IMR-90 (cell line): Measurements from ENCODE around the gene BEX3. TPM values are rescaled to one million over a fixed set of nuclear protein-coding genes. Genes with fewer than 3 reads are reported as not detected.

Experiments
- ATAC-seq: fragments of 200-7000 bp; cut with Tn5 transposase; 2 replicates; pipeline ENCODE4 v1.9.1; 2020; ENCODE audit warnings: low read depth, mild to moderate bottlenecking, moderate library complexity
- BruUV-seq: library from RNA; stranded (reverse); fragments of 400-500 nt; replicated peaks from 2 replicates; lab custom pipeline; 2021; lab: Mats Ljungman, UMichigan
- CTCF ChIA-PET: fragments of 300-600 bp; formaldehyde crosslinking; extraction: SDS; loops from one replicate; lab custom pipeline; 2021; ENCODE audit warnings: antibody characterized with exemption; lab: Yijun Ruan, JAX
- POLR2A ChIA-PET: fragments of 300-600 bp; sonication (Branson Sonifier 250); formaldehyde crosslinking; loops from one replicate; lab custom pipeline; 2022; ENCODE audit warnings: antibody characterized with exemption; ENCODE audit not compliant: unreplicated experiment; lab: Charles Lee
- DNase-seq: peaks from one replicate; pipeline ENCODE4 v3.0.0; 2013
- H2AFZ ChIP-seq: replicated peaks from 2 replicates; pipeline ENCODE3; 2013; ENCODE audit warnings: low read length, mild to moderate bottlenecking; ENCODE audit not compliant: poor library complexity
- H2AK5ac ChIP-seq: 2 replicates; pipeline ENCODE4 v1.6.1; 2013; ENCODE audit warnings: low read depth, low read length, inconsistent platforms
- H2AK9ac ChIP-seq: replicated peaks from 2 replicates; pipeline ENCODE3; 2013; ENCODE audit warnings: mild to moderate bottlenecking, low read depth, low read length, moderate library complexity; ENCODE audit not compliant: poor library complexity
- H2BK120ac ChIP-seq: 2 replicates; pipeline ENCODE4 v1.6.1; 2013; ENCODE audit warnings: low read depth, low read length, inconsistent platforms
- H2BK15ac ChIP-seq: 3 replicates; pipeline ENCODE4 v1.6.1; 2013; ENCODE audit warnings: low read depth, low read length, inconsistent platforms
- H2BK20ac ChIP-seq: 2 replicates; pipeline ENCODE4 v1.6.1; 2013; ENCODE audit warnings: low read depth, mild to moderate bottlenecking, inconsistent platforms, low read length, moderate library complexity
- H2BK5ac ChIP-seq: 2 replicates; pipeline ENCODE4 v1.6.1; 2013; ENCODE audit warnings: mild to moderate bottlenecking, low read depth, low read length, inconsistent platforms; ENCODE audit not compliant: poor library complexity, severe bottlenecking
- H3K14ac ChIP-seq: replicated peaks from 2 replicates; pipeline ENCODE4 v1.6.1; 2013; ENCODE audit warnings: low read depth, low read length, inconsistent platforms
- H3K18ac ChIP-seq: 2 replicates; pipeline ENCODE4 v1.6.1; 2013; ENCODE audit warnings: low read depth, low read length, control low read depth
- H3K23ac ChIP-seq: 2 replicates; pipeline ENCODE4 v1.6.1; 2013; ENCODE audit warnings: low read depth, low read length, inconsistent platforms
- H3K27ac ChIP-seq: 2 replicates; pipeline ENCODE4 v1.5.1; 2013; ENCODE audit warnings: mild to moderate bottlenecking, control low read depth, low read length; ENCODE audit not compliant: insufficient read depth
- H3K27me3 ChIP-seq: 2 replicates; pipeline ENCODE4 v1.6.1; 2013; ENCODE audit warnings: low read length; ENCODE audit not compliant: control insufficient read depth, insufficient read depth
- H3K36me3 ChIP-seq: 2 replicates; pipeline ENCODE4 v1.6.1; 2013; ENCODE audit warnings: low read length, mixed read lengths; ENCODE audit not compliant: control insufficient read depth, insufficient read depth
- H3K4ac ChIP-seq: 2 replicates; pipeline ENCODE4 v1.6.1; 2013; ENCODE audit warnings: low read depth, low read length, inconsistent platforms
- H3K4me1 ChIP-seq: 2 replicates; pipeline ENCODE4 v1.6.1; 2013; ENCODE audit warnings: low read length, mixed read lengths; ENCODE audit not compliant: control insufficient read depth, insufficient read depth
- H3K4me2 ChIP-seq: 2 replicates; pipeline ENCODE4 v1.6.1; 2013; ENCODE audit warnings: low read depth, mild to moderate bottlenecking, control low read depth, low read length, moderate library complexity
- H3K4me3 ChIP-seq: 2 replicates; pipeline ENCODE4 v1.5.1; 2013; ENCODE audit warnings: low read depth, mild to moderate bottlenecking, control low read depth, low read length, moderate library complexity; ENCODE audit not compliant: insufficient read depth
- H3K56ac ChIP-seq: 2 replicates; pipeline ENCODE4 v1.6.1; 2013; ENCODE audit warnings: low read length, inconsistent platforms; ENCODE audit not compliant: insufficient read depth; ENCODE audit errors: extremely low read depth
- H3K79me1 ChIP-seq, 2 experiments: 2 replicates each; pipeline ENCODE4 v1.6.1; 2013; ENCODE audit warnings: low read length in 2 of 2, inconsistent platforms in 1 of 2, low read depth in 1 of 2
- H3K9ac ChIP-seq: 2 replicates; pipeline ENCODE4 v1.6.1; 2013; ENCODE audit warnings: low read depth, low read length, control low read depth
- H3K9me1 ChIP-seq: 2 replicates; pipeline ENCODE4 v1.6.1; 2013; ENCODE audit warnings: low read length, inconsistent platforms; ENCODE audit not compliant: insufficient read depth
- H3K9me3 ChIP-seq: 2 replicates; pipeline ENCODE4 v1.6.1; 2013; ENCODE audit warnings: low read length; ENCODE audit not compliant: control insufficient read depth, insufficient read depth
- H4K20me1 ChIP-seq: 2 replicates; pipeline ENCODE4 v1.6.1; 2013; ENCODE audit warnings: low read length, inconsistent platforms; ENCODE audit not compliant: insufficient read depth
- H4K5ac ChIP-seq: 2 replicates; pipeline ENCODE4 v1.6.1; 2013; ENCODE audit warnings: mild to moderate bottlenecking, low read depth, low read length, control low read depth
- H4K8ac ChIP-seq, 2 experiments: 2 replicates each; pipeline ENCODE4 v1.6.1; 2013; ENCODE audit warnings: low read depth in 2 of 2, low read length in 2 of 2, control low read depth in 1 of 2, inconsistent platforms in 1 of 2
- H4K91ac ChIP-seq: 2 replicates; pipeline ENCODE4 v1.6.1; 2013; ENCODE audit warnings: low read depth, low read length, inconsistent platforms; ENCODE audit not compliant: insufficient read depth
- BHLHE40 ChIP-seq: fragments of 150-350 bp; IDR thresholded peaks from 2 replicates; pipeline ENCODE4 v1.6.1; 2016; ENCODE audit warnings: mild to moderate bottlenecking, low read depth, low read length
- CEBPB ChIP-seq: IDR thresholded peaks from 2 replicates; pipeline ENCODE4 v1.6.1; 2012; ENCODE audit warnings: low read depth, low read length, improper control_type of control experiment
- CHD1 ChIP-seq: IDR thresholded peaks from 2 replicates; pipeline ENCODE4 v1.6.1; 2012; ENCODE audit warnings: low read depth, low read length, improper control_type of control experiment
- FOS ChIP-seq: fragments of 150-350 bp; IDR thresholded peaks from 2 replicates; pipeline ENCODE4 v1.6.1; 2016; ENCODE audit warnings: low read depth, low read length
- MAZ ChIP-seq: IDR thresholded peaks from 2 replicates; pipeline ENCODE4 v1.6.1; 2012; ENCODE audit warnings: low read depth, mild to moderate bottlenecking, low read length, improper control_type of control experiment, moderate library complexity, borderline replicate concordance
- MXI1 ChIP-seq: IDR thresholded peaks from 2 replicates; pipeline ENCODE4 v1.6.1; 2012; ENCODE audit warnings: low read depth, mild to moderate bottlenecking, low read length, moderate library complexity, borderline replicate concordance
- NFE2L2 ChIP-seq: fragments of 150-350 bp; IDR thresholded peaks from 2 replicates; pipeline ENCODE4 v1.6.1; 2016; ENCODE audit warnings: low read depth, mild to moderate bottlenecking, low read length
- POLR2A ChIP-seq: IDR thresholded peaks from 2 replicates; pipeline ENCODE4 v1.6.1; 2012; ENCODE audit warnings: mild to moderate bottlenecking, low read depth, low read length
- RAD21 ChIP-seq: IDR thresholded peaks from 2 replicates; pipeline ENCODE4 v1.6.1; 2012; ENCODE audit warnings: low read length, improper control_type of control experiment
- RCOR1 ChIP-seq: IDR thresholded peaks from 2 replicates; pipeline ENCODE4 v1.6.1; 2012; ENCODE audit warnings: mild to moderate bottlenecking, low read length, improper control_type of control experiment; ENCODE audit not compliant: insufficient replicate concordance
- SMC3 ChIP-seq: fragments of 150-350 bp; IDR thresholded peaks from 2 replicates; pipeline ENCODE4 v1.6.1; 2016; ENCODE audit warnings: low read depth, mild to moderate bottlenecking, antibody characterized with exemption, low read length, moderate library complexity
- USF2 ChIP-seq: fragments of 150-350 bp; IDR thresholded peaks from 2 replicates; pipeline ENCODE4 v1.6.1; 2017; ENCODE audit warnings: mild to moderate bottlenecking, antibody characterized with exemption, low read length, low read depth
- WGBS, 2 experiments: methylation state at CpG; one replicate each; pipeline versions ENCODE4 v1.1.5 to v1.1.7; 2013; ENCODE audit warnings: missing lambda C conversion rate in 2 of 2; ENCODE audit not compliant: insufficient read length in 1 of 2; ENCODE audit errors: extremely low coverage in 2 of 2; 5-methylcytosine and 5-hydroxymethylcytosine counted together
- dilution Hi-C: fragments of 300-500 bp; cut with HindIII; formaldehyde crosslinking; loops from one replicate; pipeline ENCODE4 v1.14.3; 2018; ENCODE audit warnings: low sequenced_read_pairs; ENCODE audit not compliant: unreplicated experiment
- in situ Hi-C: fragments of 300-500 bp; cut with MboI; formaldehyde crosslinking; loops from 3 replicates; pipeline ENCODE4 v1.14.3; 2019; ENCODE audit warnings: low sequenced_read_pairs, inconsistent platforms, mixed read lengths
- intact Hi-C: fragments of 100-400 bp; cut with micrococcal nuclease; formaldehyde crosslinking; loops from 2 replicates; pipeline ENCODE4 v1.10.0; 2022
- polyA plus RNA-seq, 3 experiments: library from polyadenylated mRNA; depleted of rRNA; stranded (reverse); fragments of >200 nt; gene quantifications; 2 replicates each; pipeline ENCODE4 v1.2.3, GENCODE V29; 2012; ENCODE audit warnings: low replicate concordance in 1 of 3
- total RNA-seq: library from RNA; depleted of rRNA; stranded (reverse); fragments of >200 nt; gene quantifications from 2 replicates; pipeline ENCODE4 v1.2.3, GENCODE V29; 2012
- TF ChIP-seq, protein P1 (sequence below): fragments of 150-350 bp; IDR thresholded peaks from 2 replicates; pipeline ENCODE4 v1.6.1; 2016; ENCODE audit warnings: low read depth, mild to moderate bottlenecking, low read length, moderate library complexity, borderline replicate concordance

The BEX3 gene
- total and polyA plus RNA-seq, 2 of the 4 experiments (the other 2 are of a cell fraction) = 114 to 409 TPM

DNA sequence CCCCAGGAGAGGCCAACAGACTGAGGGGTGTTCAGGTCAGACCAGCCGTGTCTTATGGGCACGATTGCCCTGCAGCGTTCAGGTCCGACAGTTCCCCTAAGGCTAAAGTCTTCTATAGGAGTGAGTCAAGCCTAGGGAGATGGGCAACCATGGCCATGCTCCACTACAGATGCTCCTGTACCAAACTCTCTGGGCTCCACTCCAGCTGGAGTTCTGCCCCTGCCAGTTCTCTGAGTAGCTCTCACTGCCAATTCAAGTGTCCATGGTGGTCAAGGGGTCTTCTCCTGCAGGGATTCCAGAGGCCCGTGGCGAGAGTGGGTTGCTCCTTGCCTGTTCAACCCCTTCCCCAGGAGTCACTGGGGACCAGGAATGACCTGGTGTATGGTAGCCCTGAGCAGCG is 38.2 kb downstream of the BEX3 start:
- Histone ChIP-seq H3K9ac (no peak overlapping the region), H2BK15ac (no peak overlapping the region), H2AK5ac (no peak overlapping the region; the same call in 1 of the 2 replicates), H2AK9ac (no peak overlapping the region), H4K8ac (peak overlapping the region in 1 of 2 experiments; percentile 30; a peak in 1 of 4 replicates), H2BK20ac (no peak overlapping the region), H3K27ac (no peak overlapping the region), H3K27me3 (no peaks in the 10 kb centered on the region), H3K56ac (no peak overlapping the region), H3K4me2 (no peak overlapping the region), H3K79me1 (peaks cover 0 to 3% of the 10 kb centered on the region in 2 experiments; a peak in 1 of 4 replicates), H4K20me1 (no peaks in the 10 kb centered on the region; the same call in 1 of the 2 replicates), H3K4me3 (no peak overlapping the region), H3K9me1 (no peaks in the 10 kb centered on the region), H3K9me3 (no peaks in the 10 kb centered on the region), H2BK5ac (peak overlapping the region; percentile 57), H2AFZ (peak overlapping the region; percentile 74), H3K14ac (0 out of 2 replicates have a peak overlapping the region, but pooled peaks have one; percentile 24), H3K4ac (no peak overlapping the region), H3K4me1 (peaks cover 4% of the 10 kb centered on the region), H3K23ac (no peak overlapping the region), H4K5ac (0 out of 2 replicates have a peak overlapping the region, but pooled peaks have one; percentile 54), H3K18ac (0 out of 2 replicates have a peak overlapping the region, but pooled peaks have one; percentile 24), H4K91ac (no peak overlapping the region), H3K36me3 (no peaks in the 10 kb centered on the region), H2BK120ac (0 out of 2 replicates have a peak overlapping the region, but pooled peaks have one; percentile 28)
- intact Hi-C loops (no loop called here), in situ Hi-C loops (no loop called here), dilution Hi-C loops (no loop called here)
- no TSS peak for BruUV-seq
- no peak for ATAC-seq
- WGBS, 2 experiments = 73% methylated on average over 2 of the region's 7 CpGs; no CpG with 5 or more reads in 1 of the 2 experiments
- DNase-seq = no peak
- ChIA-PET CTCF (no interaction called here), POLR2A (no interaction called here)
- TF ChIP-seq RAD21 (no peak), MAZ (no peak), BHLHE40 (no peak), MXI1 (no peak), RCOR1 (no peak), FOS (no peak), CEBPB (no peak), POLR2A (no peak), SMC3 (no peak), CHD1 (no peak), NFE2L2 (no peak), USF2 (no peak)
- TF ChIP-seq, protein P1, sequence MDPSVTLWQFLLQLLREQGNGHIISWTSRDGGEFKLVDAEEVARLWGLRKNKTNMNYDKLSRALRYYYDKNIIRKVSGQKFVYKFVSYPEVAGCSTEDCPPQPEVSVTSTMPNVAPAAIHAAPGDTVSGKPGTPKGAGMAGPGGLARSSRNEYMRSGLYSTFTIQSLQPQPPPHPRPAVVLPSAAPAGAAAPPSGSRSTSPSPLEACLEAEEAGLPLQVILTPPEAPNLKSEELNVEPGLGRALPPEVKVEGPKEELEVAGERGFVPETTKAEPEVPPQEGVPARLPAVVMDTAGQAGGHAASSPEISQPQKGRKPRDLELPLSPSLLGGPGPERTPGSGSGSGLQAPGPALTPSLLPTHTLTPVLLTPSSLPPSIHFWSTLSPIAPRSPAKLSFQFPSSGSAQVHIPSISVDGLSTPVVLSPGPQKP = no peak
